DMS153 (cell line): ENCODE measurements around the gene MYCBPAP.
A peak's percentile ranks its signal among the peaks of the same experiment; 100 is the strongest.

Experiments
- DNase-seq: peaks from one replicate; lab custom pipeline; 2025; lab: John Stamatoyannopoulos, UW

Gene MYCBPAP

DNA sequence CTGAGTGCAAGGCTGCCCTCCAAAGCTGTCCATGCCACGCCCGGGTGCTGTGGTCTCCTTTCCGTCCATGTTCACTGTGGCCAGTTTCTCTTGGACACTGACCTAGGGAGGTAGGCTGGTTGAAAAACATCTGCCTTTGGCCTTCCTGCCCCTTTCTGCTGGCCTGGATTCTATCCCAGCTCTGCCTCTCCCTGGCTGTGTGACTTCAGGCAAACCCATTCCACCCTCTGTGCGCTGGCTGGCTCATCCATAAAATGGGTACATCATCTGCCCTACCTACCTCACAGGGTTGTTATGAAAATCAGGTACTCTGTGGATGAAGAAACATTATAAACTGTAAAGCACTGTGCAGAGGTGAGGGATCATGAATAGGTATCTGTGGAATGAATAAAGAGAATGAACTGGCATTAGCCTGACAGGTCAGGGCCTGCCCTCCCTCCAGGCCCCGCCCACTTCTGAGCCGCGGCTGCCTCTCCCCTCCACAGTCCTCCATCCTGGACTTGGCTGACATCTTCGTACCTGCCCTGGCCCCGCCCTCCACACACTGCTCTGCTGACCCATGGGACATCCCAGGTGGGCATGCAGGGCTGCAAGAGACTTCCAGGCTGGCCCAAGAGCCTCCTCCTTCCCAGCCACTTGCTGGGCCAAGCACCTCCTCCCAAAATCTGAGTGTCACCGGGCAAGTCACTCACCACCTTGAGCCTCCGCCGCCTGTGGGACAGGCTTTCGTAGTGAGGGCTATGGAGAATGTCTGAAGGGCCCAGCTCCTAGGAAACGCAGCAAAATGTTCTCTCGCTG, 31.7 kb downstream of the MYCBPAP start:
- DNase-seq = peak; percentile 8

DNA sequence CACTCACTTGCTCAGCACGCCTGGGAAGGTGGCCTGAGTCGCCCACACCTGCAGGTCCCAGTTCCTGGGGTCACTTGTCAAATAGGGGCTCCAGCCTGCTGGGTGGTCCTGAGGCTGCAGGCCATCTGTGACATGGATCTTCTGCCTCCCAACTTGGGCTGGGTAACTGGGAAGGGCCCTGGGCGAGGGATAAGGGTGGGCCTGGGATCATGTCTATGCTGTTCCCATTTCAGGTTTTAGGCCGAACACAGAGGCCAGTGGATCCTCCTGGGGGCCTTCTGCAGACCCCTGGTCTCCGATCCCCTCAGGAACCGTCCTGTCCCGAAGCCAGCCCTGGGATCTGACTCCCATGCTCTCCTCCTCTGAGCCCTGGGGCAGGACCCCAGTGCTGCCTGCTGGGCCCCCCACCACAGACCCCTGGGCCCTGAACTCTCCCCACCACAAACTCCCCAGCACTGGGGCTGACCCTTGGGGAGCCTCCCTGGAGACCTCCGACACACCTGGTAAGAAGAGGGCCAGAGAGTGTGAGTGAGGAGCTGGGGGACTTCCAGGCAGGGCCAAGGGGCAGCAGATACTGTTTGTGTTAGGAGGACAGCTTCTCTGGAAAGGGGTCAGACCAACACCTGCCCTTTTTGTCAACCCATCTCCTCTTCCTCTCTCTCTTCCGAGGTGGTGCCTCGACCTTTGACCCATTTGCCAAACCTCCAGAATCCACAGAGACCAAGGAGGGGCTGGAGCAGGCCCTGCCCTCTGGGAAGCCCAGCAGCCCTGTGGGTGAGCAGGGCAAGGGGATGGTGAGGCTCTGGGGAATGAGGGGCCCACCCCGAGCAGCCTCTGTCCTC, 32.5 kb downstream of the MYCBPAP start:
- DNase-seq = no peak

DNA sequence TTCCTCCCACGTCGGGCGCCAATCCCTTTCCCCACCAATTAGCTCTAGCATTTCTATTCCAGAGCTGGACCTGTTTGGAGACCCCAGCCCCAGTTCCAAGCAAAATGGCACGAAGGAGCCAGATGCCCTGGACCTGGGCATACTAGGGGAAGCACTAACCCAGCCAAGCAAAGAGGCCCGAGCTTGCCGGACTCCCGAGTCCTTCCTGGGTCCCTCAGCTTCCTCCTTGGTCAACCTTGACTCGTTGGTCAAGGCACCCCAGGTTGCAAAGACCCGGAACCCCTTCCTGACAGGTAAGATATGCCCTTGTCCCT, 33.1 kb downstream of the MYCBPAP start:
- no peak for DNase-seq

DNA sequence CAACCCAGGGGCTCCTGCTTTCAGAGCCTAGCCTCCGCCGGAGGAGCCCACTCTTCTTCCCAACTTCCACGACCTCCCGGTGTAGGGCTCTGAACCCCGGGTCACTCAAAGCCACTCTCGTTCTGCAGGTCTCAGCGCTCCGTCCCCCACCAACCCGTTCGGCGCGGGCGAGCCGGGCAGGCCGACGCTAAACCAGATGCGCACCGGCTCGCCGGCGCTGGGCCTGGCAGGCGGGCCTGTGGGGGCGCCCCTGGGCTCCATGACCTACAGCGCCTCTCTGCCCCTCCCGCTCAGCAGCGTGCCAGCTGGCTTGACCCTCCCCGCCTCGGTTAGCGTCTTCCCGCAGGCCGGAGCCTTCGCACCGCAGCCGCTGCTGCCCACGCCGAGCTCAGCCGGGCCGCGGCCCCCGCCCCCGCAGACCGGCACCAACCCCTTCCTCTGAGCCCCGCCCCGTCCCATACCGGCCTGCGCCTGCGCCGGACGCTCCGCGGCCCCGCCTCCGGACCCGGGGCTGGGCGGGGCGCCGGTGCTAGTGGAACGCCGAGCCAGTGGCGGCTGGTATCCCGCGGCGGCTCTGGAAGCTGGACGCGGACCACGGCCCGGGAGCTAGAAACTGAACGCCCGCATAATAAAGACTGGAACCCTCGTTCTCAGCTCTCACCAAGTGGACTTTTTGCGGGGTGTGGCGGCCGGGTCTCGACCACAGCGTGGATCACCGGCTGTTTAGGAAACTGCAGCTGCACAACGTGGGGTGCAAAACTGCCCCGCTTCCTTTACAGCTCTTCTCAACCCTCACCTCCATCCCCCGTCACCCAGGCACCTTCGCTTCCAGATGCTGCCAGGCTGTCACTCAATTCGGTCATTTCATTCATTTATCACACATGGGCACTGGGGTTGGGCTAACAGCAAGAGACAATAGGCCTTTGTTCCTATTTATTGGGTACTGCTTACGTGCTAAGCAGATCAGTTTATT, 33.8 kb downstream of the MYCBPAP start:
- peak; percentile 62 for DNase-seq

DNA sequence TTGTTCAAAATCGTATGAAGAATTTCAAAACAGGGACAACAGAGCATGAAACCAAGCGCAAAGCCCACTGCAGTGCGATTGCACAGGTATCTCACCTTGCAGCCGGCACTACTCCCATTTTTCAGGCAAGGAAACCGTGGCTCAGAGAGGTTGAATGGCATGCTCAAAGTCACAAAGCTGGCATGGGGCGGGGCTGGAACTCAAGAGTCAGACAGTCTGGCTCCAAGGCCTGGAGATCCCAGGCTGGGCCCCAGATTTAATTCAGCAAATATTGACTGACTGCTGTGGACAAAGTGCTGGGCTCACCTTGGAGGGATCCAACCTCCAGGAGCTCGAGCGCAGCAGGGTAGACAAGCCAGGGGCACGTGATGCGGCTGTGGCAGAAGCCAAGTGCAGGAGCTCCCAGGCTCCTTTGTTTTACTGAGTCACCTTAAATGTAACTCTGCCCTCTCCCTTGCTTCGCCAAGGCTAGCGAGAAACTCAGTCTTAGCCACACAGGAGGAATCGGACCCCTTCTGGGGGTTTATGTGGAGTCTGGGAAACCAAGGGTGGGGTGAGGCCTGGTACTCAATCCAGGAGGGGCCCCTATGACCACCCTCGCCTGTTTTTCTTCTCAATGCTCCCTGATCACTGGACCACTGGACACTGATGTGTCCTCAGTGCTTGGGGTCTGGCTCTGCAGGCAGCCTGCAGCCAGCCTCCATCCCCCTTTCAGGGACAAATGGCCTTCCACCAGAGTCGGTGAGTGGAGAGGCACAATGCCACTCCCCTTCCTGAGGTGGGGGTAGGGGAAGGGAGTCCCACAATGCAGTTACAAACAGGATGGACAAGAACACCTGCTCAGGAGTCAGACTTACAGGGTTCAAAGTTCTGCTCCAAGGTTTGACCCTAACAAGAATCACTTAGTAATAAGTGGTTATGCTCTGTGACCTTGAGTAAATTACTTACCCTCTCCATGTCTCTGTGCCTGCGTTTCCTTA, 34.8 kb downstream of the MYCBPAP start:
- peak; percentile 68 for DNase-seq

DNA sequence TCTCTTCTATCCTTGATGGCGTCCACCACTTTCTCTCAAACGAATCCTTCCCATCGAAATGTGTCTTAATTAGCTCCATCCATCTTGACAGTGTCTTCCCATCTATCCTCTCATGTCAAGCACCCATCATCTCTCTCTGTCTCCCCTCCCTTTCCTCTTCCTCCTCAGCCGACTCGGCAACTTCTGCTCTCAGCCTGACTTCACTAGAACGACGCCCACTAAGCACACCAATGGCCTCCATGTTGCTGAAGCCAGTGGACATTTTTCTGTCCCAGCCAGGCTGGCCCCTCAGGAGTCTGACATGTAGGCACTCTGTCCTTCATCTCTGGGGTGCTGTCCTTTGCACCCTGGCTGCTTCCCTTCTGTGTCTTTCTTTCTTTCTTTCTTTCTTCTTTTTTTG, 36.3 kb downstream of the MYCBPAP start:
- no peak for DNase-seq

DNA sequence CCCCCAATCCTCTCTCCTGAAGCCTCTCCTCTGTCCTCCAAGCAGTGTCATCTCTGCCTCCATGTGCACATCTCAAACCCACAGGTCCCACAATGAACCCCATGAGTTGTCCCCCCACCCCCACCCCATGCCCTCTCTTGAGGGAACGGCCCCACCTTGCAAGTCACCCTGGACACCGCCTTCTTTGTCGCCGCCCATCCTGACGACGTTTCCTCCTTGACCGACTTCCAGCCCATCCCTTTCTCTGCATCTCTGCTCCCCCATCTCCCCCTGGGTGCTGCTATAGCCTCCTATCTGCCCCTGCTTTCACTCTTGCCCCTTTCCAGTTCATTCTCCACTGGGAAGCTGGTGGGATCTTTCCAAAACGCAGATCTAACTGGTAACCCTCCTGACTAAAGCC, 37.1 kb downstream of the MYCBPAP start:
- DNase-seq = no peak

DNA sequence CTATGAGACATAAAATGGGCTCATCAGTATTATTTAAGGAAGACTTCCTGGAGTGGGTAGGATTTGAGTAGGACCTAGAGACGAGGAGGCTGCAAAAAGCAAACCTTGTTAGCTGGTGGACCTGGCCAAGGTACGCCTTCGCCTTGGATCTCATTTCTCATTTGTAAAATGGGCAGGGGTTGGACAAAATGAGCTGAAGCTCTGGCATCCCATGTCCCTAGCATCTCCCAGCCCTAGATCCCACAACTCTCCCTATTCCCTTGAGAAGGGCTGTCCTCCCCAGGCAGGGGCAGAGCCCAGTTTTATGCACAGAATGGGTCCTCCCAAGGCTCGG, 38.4 kb downstream of the MYCBPAP start:
- DNase-seq = no peak

DNA sequence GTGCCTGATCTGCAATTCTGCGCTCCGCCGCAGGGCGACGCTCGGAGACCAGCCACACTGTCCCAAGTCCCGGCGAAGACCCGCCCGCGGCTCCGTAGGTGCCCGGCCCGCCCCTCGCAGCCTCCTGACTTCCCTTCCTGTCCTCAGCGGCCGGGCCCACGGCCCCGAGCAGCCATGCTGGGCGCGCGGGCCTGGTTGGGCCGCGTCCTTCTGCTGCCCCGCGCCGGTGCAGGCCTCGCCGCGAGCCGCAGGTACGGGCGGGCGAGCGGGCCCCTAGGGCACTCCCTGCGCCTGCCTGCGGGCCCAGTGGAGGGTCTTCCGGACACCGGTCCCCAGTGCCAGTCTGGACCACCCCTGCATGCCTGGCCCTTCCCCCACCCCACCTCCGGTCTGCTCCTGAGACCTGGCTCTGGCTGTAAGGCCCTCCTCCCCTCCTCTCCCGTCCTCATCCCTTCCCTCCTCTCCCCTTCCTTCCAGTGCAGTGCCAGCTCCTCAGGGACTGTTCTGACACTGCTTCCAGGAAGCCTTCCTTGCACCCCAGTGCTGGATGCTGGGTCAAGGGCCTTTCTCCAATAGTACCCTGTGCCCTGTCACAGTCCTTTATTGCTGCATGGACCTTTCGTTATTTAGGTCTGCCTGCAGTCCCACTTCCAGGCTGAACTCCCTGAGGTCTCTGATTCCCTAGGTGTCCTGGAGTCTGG, 38.9 kb downstream of the MYCBPAP start, which contains the start of gene SPATA20:
Gene SPATA20 (plus strand): TSS at position 140 of the 701 bp plus-strand sequence. CDS start 35 bp downstream, at position 175.
- peak; percentile 81 for DNase-seq

DNA sequence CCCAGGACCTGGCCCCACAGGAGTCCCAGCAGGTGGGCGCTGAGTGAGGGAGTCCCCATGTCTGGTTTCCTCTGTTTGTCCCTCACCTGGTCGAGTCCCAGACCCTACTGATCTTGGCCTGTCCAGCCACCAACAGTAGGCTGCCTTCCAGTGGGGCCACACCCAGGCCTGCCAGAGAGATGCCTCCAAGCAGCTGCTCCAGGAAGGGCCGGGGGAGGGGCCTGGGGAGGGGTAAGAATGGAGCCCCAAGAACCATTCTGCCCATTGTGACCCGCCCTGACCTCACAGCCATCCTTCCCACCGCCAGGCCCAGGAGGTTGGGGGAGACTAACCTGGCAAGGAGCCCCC, 39.5 kb downstream of the MYCBPAP start:
- DNase-seq = no peak

DNA sequence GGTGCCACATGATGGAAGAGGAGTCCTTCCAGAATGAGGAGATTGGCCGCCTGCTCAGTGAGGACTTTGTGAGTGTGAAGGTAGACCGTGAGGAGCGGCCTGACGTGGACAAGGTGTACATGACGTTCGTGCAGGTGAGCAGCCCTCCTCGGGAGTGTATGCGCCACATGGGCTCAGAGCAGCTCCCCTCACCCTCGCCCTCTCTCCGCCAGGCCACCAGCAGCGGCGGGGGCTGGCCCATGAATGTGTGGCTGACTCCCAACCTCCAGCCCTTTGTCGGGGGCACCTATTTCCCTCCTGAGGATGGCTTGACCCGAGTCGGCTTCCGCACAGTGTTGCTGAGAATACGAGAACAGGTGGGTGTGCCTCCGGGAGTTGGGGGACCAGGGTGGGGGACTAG, 40.6 kb downstream of the MYCBPAP start:
- DNase-seq = no peak

DNA sequence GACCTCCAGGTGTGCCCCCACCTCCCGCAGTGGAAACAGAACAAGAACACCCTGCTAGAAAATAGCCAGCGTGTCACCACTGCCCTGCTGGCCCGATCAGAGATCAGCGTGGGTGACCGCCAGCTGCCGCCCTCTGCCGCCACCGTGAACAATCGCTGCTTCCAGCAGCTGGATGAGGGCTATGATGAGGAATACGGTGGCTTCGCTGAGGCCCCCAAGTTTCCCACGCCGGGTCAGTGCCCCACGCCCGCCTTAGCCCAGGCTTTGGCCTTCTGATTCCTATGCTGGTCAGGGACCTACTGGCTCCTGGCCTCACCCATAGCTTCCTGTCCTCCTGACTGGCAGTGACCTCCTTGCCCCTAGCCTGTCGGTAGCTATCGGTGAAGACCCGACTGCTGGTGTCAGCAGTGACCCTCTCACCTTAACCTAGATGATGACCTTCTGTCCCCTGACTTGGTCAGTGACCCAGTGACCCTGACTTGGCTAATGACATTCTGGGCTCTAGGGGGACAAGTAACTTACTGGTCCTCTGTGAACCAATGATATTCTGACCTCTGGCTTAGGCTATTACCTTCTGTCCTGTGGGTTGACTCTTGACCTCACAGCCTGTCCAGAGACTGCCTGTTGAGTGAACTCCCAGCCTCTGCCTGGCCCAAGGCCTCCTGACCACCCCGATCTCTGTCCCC, 41.2 kb downstream of the MYCBPAP start:
- DNase-seq = no peak

DNA sequence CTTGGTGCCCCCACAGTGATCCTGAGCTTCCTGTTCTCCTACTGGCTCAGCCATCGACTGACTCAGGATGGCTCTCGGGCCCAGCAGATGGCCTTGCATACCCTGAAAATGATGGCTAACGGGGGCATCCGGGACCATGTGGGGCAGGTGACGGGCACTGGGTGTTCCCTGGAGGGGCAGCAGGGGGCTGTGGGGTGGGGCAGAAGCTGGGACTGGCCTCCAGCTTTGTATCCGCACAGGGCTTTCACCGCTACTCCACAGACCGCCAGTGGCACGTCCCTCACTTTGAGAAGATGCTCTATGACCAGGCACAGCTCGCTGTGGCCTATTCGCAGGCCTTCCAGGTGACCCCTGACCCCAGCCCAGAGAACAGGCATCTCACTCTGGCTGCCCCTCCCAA, 41.7 kb downstream of the MYCBPAP start:
- no peak for DNase-seq

DNA sequence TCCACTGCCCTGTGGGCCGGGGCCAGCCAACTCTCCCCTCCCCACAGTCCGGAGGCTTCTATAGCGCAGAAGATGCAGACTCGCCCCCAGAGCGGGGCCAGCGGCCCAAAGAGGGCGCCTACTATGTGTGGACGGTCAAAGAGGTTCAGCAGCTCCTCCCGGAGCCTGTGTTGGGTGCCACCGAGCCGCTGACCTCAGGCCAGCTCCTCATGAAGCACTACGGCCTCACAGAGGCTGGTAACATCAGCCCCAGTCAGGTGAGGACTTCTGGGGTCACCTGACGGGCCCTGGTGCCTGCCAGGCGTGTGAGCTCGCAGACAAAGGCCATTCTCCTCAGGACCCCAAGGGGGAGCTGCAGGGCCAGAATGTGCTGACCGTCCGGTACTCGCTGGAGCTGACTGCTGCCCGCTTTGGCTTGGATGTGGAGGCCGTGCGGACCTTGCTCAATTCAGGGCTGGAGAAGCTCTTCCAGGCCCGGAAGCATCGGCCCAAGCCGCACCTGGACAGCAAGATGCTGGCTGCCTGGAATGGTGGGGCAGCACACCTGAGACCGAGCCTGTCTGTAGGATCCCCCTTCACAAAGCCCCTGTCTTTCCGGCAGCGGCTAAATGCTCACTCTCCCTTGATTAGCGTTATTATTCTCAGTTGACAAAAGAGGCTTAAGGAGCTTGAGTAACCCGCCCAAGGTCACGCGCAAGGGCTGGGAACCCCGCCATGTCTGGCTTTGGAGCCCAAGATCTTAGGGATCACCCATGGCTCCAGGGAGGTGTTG, 42.6 kb downstream of the MYCBPAP start:
- peak; percentile 62 for DNase-seq

DNA sequence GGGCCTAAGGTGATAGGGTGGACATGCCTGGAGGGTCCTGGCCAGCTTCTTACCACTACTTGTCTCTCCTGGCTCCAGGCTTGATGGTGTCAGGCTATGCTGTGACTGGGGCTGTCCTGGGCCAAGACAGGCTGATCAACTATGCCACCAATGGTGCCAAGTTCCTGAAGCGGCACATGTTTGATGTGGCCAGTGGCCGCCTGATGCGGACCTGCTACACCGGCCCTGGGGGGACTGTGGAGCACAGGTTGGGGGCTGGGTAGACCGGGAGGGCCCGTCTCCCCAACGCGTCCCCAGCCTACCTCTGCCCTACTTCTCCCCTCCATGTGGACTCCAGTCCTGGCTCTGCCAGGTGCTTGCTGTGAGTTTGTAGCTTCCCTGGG, 43.2 kb downstream of the MYCBPAP start:
- no peak for DNase-seq

DNA sequence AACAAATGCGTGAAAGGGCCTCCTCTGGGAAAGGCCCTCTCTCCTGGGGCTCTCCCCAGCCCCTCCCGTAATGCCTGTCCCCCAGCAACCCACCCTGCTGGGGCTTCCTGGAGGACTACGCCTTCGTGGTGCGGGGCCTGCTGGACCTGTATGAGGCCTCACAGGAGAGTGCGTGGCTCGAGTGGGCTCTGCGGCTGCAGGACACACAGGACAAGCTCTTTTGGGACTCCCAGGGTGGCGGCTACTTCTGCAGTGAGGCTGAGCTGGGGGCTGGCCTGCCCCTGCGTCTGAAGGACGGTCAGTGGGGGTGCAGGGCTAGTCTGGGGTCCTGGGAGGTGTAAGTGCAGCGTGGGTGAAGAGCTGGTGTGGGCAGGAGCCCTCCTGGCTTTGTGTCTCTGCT, 43.6 kb downstream of the MYCBPAP start:
- DNase-seq = no peak

DNA sequence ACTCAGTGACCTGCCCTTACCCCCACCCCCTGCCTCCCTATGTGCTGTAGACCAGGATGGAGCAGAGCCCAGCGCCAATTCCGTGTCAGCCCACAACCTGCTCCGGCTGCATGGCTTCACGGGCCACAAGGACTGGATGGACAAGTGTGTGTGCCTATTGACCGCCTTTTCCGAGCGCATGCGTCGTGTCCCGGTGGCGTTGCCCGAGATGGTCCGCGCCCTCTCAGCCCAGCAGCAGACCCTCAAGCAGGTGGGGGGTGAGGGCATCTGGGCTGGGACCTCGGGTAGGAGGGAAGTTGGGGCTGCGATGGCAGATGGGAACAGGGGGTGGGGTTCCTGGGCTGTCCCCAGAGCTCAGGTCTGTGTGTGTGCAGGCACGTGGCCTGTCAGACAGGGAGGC, 46.0 kb downstream of the MYCBPAP start:
- no peak for DNase-seq

DNA sequence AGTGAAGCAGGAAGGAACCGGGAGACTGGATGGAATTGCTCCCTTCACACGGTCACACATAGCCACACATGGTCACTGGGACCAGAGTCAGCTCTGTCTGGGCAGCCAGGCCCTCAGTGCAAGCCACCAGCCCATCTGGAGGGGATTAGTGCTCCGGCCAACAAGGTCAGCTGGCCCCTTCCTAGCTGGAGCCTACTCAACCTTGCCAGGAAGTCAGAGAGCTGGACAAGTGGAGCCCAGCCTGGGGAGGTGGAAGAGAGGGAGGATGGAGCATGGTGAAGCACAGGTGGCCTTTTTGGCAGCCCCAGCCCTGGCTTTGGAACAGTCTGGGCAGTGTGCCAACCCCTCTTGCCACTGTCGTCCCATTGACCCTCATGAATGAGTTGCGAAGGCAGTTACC, 48.6 kb downstream of the MYCBPAP start:
- DNase-seq = peak; percentile 52

DNA sequence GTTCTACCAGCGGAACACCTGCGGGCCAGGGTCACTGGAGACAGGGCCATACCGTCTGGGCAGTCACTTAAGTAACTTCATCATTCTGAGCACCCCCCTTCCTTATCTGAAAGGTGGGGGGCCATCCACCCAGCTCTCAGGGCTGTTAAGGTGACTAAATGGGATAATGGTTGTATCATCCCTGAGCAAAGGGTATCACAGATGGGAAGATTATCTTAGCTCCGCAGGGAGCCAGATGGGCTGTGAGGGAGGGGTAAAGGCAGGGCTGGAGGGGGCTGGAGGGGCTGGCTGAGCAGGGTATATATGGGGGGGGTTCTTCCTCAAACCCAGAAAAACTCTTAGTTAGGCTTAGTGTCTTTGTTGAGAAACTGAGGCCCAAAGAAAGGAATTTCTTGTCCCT, 49.4 kb downstream of the MYCBPAP start:
- DNase-seq = no peak
